B cell (primary cell): ENCODE data around the gene SLC35F2.

Experiments used
- EZH2 ChIP-seq: IDR thresholded peaks from 2 replicates; pipeline ENCODE4 v1.6.1; 2012; ENCODE audit warnings: borderline replicate concordance, low read depth, mild to moderate bottlenecking, moderate library complexity, low read length; ENCODE audit not compliant: insufficient read depth, poor library complexity, severe bottlenecking
- TF ChIP-seq, protein P1 (sequence below): fragments of 200-600 bp; IDR thresholded peaks from one replicate; pipeline ENCODE4 v1.8.0; 2022; ENCODE audit warnings: antibody characterized with exemption, mild to moderate bottlenecking

DNA sequence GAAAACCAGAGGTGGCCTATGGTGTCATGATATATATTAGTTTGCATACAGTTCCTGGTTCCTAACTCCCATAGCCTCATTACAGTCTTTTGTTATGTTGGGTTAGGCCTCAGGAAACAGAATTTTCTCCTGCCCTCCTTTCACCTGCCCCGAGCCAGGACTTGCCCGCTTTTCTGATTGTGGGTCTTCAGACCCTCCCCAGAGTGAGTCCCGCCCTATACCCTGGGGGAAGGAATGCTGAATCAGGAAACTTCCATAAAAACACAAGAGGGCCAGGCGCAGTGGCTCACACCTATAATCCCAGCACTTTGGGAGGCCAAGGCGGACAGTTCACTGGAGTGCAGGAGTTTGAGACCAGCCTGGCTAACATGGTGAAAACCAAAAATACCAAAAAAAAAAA, 70.9 kb downstream of the SLC35F2 start:
- TF ChIP-seq, protein P1, sequence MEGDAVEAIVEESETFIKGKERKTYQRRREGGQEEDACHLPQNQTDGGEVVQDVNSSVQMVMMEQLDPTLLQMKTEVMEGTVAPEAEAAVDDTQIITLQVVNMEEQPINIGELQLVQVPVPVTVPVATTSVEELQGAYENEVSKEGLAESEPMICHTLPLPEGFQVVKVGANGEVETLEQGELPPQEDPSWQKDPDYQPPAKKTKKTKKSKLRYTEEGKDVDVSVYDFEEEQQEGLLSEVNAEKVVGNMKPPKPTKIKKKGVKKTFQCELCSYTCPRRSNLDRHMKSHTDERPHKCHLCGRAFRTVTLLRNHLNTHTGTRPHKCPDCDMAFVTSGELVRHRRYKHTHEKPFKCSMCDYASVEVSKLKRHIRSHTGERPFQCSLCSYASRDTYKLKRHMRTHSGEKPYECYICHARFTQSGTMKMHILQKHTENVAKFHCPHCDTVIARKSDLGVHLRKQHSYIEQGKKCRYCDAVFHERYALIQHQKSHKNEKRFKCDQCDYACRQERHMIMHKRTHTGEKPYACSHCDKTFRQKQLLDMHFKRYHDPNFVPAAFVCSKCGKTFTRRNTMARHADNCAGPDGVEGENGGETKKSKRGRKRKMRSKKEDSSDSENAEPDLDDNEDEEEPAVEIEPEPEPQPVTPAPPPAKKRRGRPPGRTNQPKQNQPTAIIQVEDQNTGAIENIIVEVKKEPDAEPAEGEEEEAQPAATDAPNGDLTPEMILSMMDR = no peak
- TF ChIP-seq EZH2 = no peak
